H1 (cell line): ENCODE data around the gene INAVA. TPM values are rescaled to one million over a fixed set of nuclear protein-coding genes. Genes with fewer than 3 reads are reported as not detected.

Experiments
- CHD7 ChIP-seq: fragments of 300-600 bp; sonication (generic); IDR thresholded peaks from 2 replicates; pipeline ENCODE4 v1.7.1; 2012; ENCODE audit warnings: low read length, moderate library complexity, mild to moderate bottlenecking, inconsistent platforms; ENCODE audit not compliant: insufficient replicate concordance
- SIN3A ChIP-seq, 2 experiments: IDR thresholded peaks in 1 of 2; conservative IDR thresholded peaks in 1 of 2; 2 replicates each; pipeline ENCODE4 v1.6.1; 2011 to 2012; ENCODE audit warnings: low read length in 2 of 2, improper control_type of control experiment in 1 of 2, low read depth in 1 of 2, mild to moderate bottlenecking in 1 of 2
- polyA plus RNA-seq, 7 experiments: library from polyadenylated mRNA; depleted of rRNA in 3 of 7; stranded (reverse) in 5 of 7; unstranded in 2 of 7; fragments of >200 nt in 5 of 7; fragments of 200-250 nt in 2 of 7; gene quantifications; 1 replicate in 5 of 7; 2 replicates in 1 of 7; 4 replicates in 1 of 7; pipeline versions ENCODE4 v1.2.1 to v1.2.3, GENCODE V29; 2011 to 2013; ENCODE audit warnings: missing spikeins in 2 of 7, mixed read lengths in 2 of 7
- total RNA-seq: library from RNA; stranded (reverse); fragmentation: NEBNext Ultra II Directional; extraction: Animal tissue kit (Norgen Biotek cat#: 25700); gene quantifications from 2 replicates; pipeline ENCODE4 v1.2.1, GENCODE V29; 2021

Gene INAVA
- total and polyA plus RNA-seq, 2 of the 8 experiments (the other 6 are each of a cell fraction or from before 2014, with no cell fraction given), result 46.8 to 49.3 TPM

- TF ChIP-seq CHD7, result no peak
- no peak for TF ChIP-seq SIN3A (conservative IDR thresholded peaks at IDR 0.05 in 1 of 2, IDR thresholded peaks at IDR 0.05 in 1 of 2; ENCODE audit: low read depth in 1 of 2, low read length in 2 of 2)
- TF ChIP-seq, all 59 proteins: peak for 0
Measured at GRCh38 chr1:200918006-200918405, 23.3 kb downstream of the INAVA start (continued).
